Calu3 (cell line): Measurements from ENCODE around the gene EBF4. TPM values are rescaled to one million over a fixed set of nuclear protein-coding genes. Genes with fewer than 3 reads are reported as not detected.

Experiments used
- BruUV-seq: library from RNA; stranded (reverse); fragments of 400-500 nt; replicated peaks from 2 replicates; lab custom pipeline; 2021; lab: Mats Ljungman, UMichigan
- CTCF ChIA-PET: fragments of 300-600 bp; sonication (Branson Sonifier 250); formaldehyde crosslinking; loops from one replicate; lab custom pipeline; 2022; ENCODE audit warnings: antibody characterized with exemption; lab: Charles Lee
- DNase-seq: peaks from one replicate; pipeline ENCODE4 v3.0.0; 2022
- H3K27ac Mint-ChIP-seq: one replicate; pipeline ENCODE4 v1.8.0; 2022; ENCODE audit warnings: mixed read lengths; ENCODE audit not compliant: unreplicated experiment
- H3K27me3 Mint-ChIP-seq: one replicate; pipeline ENCODE4 v1.8.0; 2022; ENCODE audit warnings: mixed read lengths; ENCODE audit not compliant: unreplicated experiment
- H3K36me3 Mint-ChIP-seq: one replicate; pipeline ENCODE4 v1.8.0; 2022; ENCODE audit warnings: mild to moderate bottlenecking, moderate library complexity, mixed read lengths; ENCODE audit not compliant: insufficient read depth, unreplicated experiment
- H3K4me1 Mint-ChIP-seq: one replicate; pipeline ENCODE4 v1.8.0; 2022; ENCODE audit warnings: mild to moderate bottlenecking, low read depth, mixed read lengths; ENCODE audit not compliant: unreplicated experiment
- H3K4me3 Mint-ChIP-seq: one replicate; pipeline ENCODE4 v1.8.0; 2022; ENCODE audit warnings: mild to moderate bottlenecking, low read depth, moderate library complexity, mixed read lengths; ENCODE audit not compliant: unreplicated experiment
- H3K9me3 Mint-ChIP-seq: one replicate; pipeline ENCODE4 v1.8.0; 2022; ENCODE audit warnings: low read depth, mixed read lengths; ENCODE audit not compliant: unreplicated experiment
- CTCF ChIP-seq: fragments of 200-600 bp; IDR thresholded peaks from one replicate; pipeline ENCODE4 v1.8.0; 2022; ENCODE audit warnings: antibody characterized with exemption; ENCODE audit not compliant: unreplicated experiment
- intact Hi-C: fragments of 100-400 bp; cut with micrococcal nuclease; formaldehyde crosslinking; loops from one replicate; pipeline ENCODE4 v1.10.0; 2022; ENCODE audit not compliant: unreplicated experiment
- total RNA-seq: library from RNA; stranded (reverse); gene quantifications from 2 replicates; pipeline ENCODE4 v1.2.3, GENCODE V29; 2022

The EBF4 gene
- total RNA-seq, 1 experiment from 2014 or later, result 4.3 TPM

- TSS peak; percentile 99 for BruUV-seq
- peaks cover 41% of the 10 kb centered on the region for H3K36me3 Mint-ChIP-seq
- peak; percentile 83 for DNase-seq
- CTCF ChIA-PET, result interaction anchor here (0.7 to 1.4 kb wide), 3 partner anchors 9 to 12 kb away, joined by 3 to 5 read pairs (median 4); partner anchors contain the start of gene NOP56
- peak within 1 kb of the TSS; percentile 85 for H3K4me3 Mint-ChIP-seq
- H3K9me3 Mint-ChIP-seq, result no peaks in the 10 kb centered on the region
- peaks cover 18% of the 10 kb centered on the region for H3K27me3 Mint-ChIP-seq
- TF ChIP-seq CTCF, result no peak
- peaks cover 15% of the 10 kb centered on the region for H3K4me1 Mint-ChIP-seq
- peak within 1 kb of the TSS; percentile 86 for H3K27ac Mint-ChIP-seq
- intact Hi-C loops, result no loop called here
Measured at GRCh38 chr20:2663887-2664719, 28.5 kb upstream of the EBF4 start, which contains the start of gene IDH3B. TSS of gene IDH3B (minus strand) at chr20:2664216. CDS start at chr20:2664188, 28 bp downstream.

GRCh38 chr20:2671977-2672376 is 20.6 kb upstream of the EBF4 start:
- no peak overlapping the region for H3K4me3 Mint-ChIP-seq
- peaks cover 34% of the 10 kb centered on the region for H3K27me3 Mint-ChIP-seq
- no TSS peak for BruUV-seq
- no peak for DNase-seq
- TF ChIP-seq CTCF, result no peak
- H3K36me3 Mint-ChIP-seq, result no peaks in the 10 kb centered on the region
- no peaks in the 10 kb centered on the region for H3K9me3 Mint-ChIP-seq
- H3K4me1 Mint-ChIP-seq, result no peaks in the 10 kb centered on the region
- CTCF ChIA-PET, result no interaction called here
- intact Hi-C loops, result no loop called here
- no peak overlapping the region for H3K27ac Mint-ChIP-seq

- no peaks in the 10 kb centered on the region for H3K9me3 Mint-ChIP-seq
- CTCF ChIA-PET, result no interaction called here
- H3K36me3 Mint-ChIP-seq, result no peaks in the 10 kb centered on the region
- BruUV-seq, result no TSS peak
- no peak for DNase-seq
- H3K4me3 Mint-ChIP-seq, result no peak overlapping the region
- no peak overlapping the region for H3K27ac Mint-ChIP-seq
- H3K27me3 Mint-ChIP-seq, result peaks cover 36% of the 10 kb centered on the region
- TF ChIP-seq CTCF, result no peak
- intact Hi-C loops, result no loop called here
- H3K4me1 Mint-ChIP-seq, result no peaks in the 10 kb centered on the region
Measured at GRCh38 chr20:2672446-2672845, 20.1 kb upstream of the EBF4 start.

- Mint-ChIP-seq H3K36me3 (no peaks in the 10 kb centered on the region), H3K4me1 (no peaks in the 10 kb centered on the region), H3K27ac (no peak overlapping the region), H3K27me3 (peaks cover 36% of the 10 kb centered on the region), H3K9me3 (no peaks in the 10 kb centered on the region), H3K4me3 (no peak overlapping the region)
- CTCF ChIA-PET, result interaction anchor here (0.7 to 1.3 kb wide), 3 partner anchors 149 to 322 kb away, joined by 3 to 4 read pairs (median 4); no protein-coding TSS in a partner anchor
- no peak for DNase-seq
- intact Hi-C loops, result no loop called here
- no TSS peak for BruUV-seq
- no peak for TF ChIP-seq CTCF
Measured at GRCh38 chr20:2673453-2673852, 19.1 kb upstream of the EBF4 start.
